Measurements from ENCODE around the gene NUP62.
A peak's percentile ranks its signal among the peaks of the same experiment; 100 is the strongest.

Gene NUP62

DNA sequence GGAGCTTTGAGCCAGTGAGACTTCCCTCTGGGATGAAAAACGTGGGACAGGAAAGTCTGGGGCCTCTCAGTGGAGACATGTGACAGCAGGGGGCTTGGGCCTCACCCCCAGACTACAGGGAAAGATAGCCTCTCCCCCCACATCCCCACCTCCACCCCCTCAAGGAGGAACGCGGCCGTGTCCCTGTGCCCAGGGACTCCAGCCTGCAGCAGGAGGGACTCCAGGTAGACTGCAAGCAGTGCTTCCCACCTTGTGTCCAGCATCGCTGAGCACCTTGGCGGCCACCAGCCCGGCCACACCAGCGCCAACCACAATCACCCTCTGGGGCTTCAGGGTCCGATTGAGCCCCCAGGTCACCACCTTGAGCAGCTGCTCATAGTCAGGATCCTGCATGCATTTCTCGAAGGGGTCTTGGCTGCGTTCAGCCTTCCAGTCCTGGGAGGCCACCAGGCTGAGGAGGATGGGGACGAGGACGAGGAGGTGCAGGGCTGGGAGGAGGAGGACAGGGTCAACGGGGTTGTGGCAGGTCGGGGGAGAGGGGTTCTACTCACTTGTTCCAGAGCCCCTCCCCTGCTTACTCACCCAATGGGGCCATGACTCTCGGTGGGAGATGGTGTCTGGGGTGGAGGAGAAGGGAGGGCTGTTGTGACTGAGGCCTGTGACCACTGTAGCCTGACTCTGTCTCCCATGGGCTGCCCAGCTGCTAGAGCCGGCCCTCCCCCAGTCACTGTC lies 33.6 kb downstream of the NUP62 start:
- DNase-seq, result no peak

DNA sequence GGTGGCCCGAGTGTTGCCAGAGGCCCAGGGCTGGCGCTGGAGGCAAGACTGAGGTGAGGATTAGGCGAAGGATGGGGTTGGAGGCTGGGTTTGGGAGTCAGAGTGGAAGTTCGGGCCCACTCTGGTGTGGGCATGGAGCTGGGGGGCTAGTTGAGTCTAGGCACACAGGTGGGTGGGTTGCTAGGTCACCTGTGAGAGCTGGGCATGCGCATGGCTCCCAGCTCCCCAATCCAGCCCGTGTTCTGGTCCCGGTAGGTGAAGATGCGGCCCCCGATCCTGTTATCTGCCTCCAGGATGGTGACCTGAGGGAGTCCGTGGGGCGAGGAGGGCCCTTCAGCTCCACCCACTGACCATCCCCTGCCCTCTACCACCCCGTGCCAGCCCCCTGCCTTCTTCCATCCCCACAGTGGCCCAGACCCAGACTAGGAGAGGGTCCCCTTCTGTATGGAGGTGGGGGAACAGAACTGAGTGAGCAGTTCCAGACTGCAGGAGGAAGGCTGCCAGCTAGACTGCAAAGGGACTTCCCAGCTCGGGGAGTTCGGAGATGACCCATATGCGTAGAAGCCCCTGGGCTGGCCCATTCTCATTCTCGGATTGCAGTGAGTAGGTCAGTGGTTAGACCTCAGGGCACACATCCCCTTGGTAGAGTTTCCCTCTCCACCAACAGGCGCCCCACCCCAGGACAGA lies 34.3 kb downstream of the NUP62 start:
- no peak for DNase-seq

DNA sequence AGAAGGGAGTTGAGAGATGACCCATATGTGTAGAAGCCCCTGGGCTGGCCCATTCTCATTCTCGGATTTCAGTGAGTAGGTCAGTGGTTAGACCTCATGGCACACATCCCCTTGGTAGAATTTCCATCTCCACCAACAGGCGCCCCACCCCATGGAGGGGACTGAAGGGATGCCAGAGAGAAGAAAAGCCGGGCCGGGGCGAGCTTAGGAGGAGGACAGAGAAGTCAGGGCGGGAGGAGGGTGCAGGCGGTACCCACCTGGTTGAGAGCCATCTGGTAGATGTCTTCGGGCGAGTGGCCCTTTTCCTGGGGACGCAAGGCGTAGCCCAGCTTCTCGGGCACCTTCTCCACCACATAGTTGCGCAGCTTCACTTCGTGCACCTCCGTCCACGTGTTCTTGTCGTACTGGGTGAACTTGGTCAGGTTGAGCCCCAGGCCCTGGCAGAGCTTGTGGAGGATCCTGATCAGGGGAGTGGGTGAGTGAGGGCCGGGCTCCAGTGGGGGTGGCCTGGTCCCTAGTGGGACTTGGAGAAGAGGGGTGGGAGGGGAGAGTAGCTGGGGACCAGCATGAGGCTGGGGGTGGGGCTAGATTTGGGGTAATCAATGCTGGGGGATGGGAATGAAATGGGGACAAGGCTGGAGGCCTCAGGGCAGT lies 35.2 kb downstream of the NUP62 start:
- DNase-seq, result no peak

DNA sequence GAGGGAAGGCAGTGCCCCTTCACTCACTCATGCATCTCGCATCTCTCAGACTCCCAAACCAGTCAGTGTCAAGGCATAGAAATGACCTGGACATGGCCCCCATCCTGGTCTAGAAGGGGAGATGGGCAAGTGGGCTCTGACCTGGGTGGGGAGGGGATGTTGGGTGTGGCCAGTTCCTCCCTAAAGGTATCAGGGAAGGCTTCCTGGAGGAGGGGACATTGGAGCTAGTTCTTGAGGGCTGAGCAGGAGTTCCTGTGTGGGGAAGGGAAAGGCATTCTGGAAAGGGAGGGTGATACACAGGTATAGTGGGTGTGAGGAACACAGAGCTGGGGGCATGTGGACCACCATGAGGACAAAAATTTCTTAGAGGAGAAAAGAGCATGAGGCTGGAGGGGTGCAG lies 36.6 kb downstream of the NUP62 start:
- DNase-seq, result no peak

DNA sequence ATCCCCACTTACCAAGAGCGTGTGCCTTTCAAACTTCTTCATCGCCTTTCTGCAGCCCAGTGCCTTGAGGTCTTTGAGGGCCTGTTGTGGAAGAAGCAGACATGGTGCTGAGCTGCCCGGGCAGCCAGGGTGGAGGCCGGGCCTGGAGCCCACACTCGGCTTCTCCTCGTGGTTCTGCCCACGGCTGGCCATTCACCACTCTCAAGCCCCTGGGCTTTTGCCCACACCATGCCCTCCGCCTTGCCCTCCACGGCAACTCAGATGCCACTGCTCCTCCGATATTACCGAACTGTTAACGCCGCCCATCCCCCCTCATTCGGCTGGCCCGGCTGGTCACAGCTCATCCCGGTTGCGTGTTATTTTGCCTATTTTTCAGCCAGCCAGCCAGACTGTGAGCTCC lies 37.9 kb downstream of the NUP62 start:
- no peak for DNase-seq

DNA sequence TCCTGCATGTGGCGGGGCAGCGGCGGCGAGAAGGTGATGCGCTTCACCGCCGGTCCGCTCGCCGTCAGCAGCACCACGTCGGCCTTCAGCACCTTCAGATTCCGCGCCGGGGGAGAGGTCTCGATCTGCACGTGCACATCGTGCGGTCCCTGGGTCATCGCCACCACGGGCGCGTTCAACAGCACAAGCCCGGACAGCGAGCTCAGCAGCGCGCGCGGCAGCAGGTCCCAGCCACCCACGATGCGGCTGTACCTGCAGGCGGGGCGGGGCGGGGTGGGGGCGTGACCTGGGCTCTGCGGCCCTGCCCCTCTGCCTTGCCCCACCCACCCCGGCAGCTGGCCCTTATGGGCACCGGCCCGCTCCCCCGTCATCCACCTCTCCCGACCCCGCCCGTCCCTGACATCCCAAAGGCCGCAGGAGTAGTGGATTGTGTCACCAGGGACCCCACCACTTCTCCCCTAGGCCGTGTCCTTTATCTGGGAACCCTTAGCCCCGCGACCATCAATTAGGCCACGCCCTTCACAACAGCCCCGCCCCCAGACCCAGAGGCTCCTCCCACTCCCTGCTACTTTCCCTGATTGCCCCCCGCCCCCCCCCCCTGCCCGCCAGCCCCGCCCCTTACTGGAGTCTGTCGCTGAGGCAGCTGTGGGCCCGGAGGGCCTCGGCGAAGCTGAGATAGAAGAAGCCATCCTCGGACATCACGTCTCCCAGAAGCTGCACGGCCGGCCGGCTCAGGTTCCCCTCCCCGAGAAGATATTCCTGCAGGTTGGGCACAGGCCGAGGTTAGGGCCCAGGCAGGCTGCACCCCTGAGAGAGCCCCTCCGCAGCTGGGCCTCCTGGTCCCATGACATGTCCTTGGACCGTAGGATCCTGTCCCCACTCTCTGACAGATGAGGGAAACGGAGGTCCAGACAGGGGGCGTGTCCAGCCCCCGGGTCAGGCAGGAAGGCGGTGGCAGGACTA lies 38.7 kb downstream of the NUP62 start:
- peak; percentile 32 for DNase-seq

DNA sequence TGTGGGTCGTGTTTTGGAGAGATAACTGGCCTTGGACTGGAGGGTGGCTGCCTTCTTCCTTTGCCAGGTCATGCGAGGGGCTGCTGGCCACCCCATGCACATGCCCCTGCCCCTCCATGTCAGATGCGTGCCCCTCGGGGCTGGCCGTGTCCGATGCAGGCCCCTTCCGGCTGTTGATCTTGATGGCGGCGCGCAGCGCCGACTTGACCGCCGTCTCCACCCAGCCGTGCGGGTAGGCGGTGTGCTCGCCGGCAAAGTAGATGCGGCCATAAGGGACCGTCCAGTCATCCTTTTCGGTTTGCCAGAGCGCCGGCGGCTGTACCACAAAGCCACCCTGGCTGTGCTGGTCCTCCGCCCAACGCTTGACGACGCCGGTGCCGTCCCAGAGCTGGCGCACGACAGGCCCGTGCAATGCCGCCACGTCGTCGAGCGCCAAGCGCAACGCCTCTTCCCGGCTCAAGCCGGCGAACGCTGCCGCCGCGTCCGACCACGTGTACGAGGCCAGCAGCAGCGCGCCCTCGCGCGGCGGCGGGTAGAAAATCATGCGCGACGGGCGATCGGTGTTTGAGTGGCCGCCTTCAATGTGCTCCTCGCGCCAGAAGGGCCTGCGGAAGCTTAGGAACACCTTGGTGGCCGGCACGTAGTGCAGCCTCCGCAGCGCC lies 39.5 kb downstream of the NUP62 start:
- DNase-seq, result no peak

DNA sequence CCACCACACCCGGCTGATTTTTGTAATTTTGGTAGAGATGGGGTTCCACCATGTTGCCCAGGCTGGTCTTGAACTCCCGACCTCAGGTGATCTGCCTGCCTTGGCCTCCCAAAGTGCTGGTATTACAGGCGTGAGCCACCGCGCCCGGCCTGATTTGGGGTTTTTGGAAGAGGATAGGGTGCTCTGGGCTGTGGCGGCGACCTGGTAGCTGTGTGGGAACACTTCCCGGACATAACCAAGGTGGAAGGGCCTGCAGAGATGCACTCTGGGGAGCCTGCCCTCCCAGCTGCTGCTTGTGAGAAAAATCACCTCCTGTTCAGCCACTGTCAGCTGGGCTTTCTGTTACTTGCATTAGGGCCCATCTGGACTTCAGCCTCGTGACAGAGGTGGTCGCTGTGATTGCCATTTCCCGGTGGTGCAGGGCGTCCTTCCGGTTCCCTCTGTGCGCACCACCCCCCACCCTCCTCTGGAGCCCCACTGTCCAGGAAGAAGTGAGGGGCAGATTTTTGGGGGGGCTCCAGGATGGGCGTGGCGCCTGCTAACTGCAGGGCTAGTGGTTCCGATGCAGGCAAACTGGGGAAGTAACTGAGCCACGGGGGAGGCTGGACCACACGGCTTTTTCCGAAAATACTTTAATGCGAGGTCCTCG lies 40.1 kb downstream of the NUP62 start:
- no peak for DNase-seq

DNA sequence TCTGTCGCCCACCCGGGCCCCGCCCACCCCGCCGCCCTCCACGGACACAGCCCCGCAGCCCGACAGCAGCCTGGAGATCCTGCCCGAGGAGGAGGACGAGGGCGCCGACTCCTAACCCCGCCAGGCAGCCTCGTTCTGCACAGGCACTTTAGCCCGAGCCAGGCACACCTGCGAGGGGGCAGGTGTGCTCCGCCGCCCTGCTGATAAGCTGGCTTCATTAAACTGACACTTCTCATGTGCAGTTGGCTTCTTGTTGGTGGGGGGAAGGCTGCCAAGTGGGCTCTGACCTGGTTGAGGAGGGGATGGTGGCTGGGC lies 40.8 kb downstream of the NUP62 start:
- peak; percentile 83 for DNase-seq

DNA sequence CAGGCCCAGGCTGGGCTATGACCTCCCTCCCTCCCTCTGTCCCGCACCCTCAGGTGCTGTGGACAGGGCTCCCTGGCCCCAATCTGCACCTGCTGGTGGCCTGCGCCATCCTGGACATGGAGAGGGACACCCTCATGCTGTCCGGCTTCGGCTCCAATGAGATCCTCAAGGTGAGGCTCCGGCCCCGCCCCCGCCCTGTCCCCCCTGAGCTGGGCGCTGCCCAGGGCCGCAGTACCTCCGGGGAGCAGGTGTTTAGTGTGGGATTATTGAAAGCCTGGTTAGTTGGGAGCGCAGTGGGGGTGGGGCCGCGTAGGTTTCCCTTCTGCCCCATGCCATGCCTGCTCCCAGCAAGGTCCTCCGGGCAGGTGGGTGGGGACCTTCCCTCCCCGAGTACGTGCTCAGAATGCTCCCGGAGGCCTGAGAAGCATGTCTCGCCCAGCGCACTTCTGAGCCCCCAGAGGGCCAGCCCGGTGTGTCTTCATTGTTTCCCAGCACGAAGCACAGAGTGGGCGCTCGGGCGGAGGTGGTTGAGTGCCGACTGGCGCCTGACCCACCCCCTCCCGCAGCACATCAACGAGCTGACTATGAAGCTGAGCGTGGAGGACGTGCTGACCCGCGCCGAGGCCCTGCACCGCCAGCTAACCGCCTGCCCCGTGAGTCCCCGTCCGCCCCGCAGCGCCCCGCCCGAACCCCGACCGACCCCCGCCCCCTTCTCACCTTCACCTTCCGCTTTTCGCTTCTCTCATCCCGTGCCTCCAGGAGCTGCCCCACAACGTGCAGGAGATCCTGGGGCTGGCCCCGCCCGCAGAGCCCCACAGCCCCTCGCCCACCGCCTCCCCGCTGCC lies 41.4 kb downstream of the NUP62 start:
- peak; percentile 56 for DNase-seq

DNA sequence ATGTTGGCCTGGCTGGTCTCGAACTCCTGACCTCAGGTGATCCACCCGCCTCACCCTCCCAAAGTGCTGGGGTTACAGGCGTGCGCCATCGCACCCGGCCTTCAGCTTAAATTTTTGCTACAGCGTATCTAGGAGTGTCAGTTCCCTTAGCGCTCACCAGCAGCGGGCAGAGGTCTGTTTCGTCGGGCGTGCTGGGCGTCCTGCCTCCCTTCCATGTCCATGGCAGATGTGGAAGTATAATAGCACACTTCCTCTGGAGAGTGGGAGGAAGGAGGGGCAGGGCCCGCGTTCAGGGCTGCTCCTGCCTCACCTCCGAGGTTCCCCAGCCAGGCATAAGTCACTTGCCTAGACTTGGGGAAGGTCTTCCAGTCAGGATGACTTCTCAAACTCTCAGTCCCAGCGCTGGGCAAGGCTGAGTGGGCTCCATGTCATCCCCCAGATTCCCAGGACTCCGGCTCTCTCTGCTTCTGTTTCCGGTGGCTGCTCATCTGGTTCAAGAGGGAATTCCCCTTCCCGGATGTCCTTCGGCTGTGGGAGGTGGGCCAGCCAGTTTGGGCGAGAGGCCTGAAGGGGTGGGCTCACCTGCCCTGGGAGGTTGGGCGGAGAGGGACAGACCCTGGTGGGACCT lies 42.2 kb downstream of the NUP62 start:
- no peak for DNase-seq

DNA sequence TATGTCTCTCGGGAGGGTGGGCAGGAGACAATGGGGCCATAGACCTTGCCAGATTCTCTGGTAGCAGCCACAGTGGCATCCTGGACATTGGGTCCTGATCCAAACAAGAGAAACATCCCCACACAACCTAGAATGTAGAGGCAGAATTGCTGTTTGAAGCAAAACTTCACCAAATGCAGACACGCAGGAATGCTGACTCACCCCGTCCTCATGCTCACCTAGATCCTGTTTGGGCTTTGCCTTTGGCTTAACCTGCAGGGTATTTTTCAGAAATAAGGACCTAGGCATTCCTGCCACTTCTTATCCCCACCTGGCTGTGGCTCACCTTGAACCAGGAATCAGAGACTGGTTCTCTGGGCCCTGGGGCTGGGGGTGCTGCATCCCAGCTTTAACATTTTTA lies 44.5 kb downstream of the NUP62 start:
- no peak for DNase-seq

DNA sequence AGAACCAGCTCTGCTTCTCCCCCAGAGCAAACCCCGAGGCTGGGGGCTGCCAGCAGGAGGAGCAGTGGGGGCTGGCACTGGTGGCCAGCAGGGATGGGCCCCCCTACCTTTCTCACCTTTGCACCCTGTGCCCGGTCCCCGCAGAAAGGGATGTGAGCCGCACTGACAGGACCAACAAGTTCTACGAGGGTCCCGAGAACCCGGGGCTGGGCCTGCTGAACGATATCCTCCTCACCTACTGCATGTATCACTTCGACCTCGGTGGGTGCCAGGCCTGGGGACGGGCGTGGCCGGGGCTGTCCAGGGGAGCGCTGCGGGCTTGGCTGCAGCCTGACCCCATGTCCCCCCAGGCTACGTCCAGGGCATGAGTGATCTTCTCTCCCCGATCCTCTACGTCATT lies 45.2 kb downstream of the NUP62 start:
- DNase-seq, result no peak

DNA sequence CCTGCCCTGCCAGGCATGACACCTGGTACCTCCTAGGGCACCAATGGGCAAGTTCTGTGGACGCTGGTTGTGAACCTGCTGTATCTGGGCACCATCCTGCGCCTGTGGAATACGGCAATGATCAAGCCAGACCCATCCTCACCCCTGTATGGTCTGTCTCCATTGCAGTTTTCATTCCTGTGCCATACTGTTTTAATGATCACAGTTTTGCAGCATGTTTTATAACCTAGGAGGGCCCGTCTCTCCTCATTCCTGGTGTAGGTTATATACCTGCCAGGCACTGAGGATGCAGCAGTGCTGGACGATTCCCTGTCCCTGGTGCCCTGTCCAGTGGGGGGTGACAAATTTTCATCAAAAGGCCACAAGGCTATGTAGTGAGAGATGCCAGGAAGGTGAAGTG lies 46.2 kb downstream of the NUP62 start:
- no peak for DNase-seq

DNA sequence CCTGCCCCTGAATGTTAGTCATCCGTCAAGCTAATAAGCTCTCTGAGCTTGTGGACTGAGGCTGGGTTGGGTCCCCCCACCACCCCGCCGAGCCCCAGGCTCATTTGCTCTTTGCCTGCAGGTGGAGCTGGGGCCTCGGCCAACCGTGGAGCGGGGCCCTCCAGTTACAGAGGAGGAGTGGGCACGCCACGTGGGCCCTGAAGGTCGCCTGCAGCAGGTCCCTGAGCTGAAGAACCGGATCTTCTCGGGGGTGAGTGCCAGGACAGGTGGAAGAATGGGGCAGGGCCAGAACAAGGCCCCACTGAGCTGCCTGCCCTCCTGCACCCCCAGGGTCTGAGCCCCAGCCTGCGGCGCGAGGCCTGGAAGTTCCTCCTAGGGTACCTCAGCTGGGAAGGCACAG lies 46.7 kb downstream of the NUP62 start:
- DNase-seq, result no peak

DNA sequence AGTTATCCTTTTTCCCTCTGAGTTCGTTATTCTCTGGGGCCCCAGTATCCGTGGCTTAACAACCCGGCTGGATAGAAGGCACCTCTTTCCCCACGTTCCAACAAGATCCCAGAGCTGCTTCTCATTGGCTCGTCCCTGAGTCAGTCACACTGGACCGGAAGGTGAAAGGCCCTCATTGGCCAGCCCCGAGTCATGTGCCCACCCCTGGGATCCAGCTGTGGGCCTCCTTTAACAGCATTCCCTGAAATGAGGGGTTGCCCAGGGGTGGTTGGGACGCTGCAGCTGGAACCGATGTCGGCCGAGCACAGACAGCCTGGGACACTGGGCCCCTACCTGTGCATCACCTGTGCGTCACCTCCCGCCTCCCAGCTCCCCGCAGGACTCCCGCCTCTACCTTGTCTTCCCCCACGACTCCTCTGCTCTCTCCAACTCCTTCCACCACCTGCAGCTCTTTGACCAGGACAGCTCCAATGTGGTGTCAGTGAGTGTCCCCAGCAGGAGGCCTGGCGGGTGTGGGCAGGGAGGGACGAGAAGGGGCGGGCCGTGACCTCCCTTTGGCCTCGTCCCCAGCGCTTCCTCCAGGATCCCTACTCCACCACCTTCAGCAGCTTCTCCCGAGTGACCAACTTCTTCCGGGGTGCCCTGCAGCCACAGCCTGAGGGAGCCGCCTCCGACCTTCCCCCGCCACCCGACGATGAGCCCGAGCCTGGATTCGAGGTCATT lies 47.5 kb downstream of the NUP62 start:
- DNase-seq, result no peak

DNA sequence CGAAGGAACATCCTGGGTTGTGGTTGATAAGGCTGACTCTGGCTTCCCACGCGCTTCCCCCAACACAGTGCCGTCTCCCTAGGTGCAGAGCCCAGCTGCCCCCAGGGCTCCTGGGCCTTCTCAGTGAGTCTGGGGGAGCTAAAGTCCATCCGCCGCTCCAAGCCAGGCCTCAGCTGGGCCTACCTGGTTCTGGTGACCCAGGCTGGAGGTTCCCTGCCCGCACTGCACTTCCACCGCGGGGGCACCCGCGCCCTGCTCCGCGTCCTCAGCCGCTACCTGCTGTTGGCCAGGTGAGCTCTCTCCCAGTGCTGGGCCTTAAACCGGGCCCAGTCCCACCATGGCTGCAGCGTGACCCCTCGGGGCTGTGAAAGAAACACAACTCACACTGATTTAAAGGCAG lies 48.1 kb downstream of the NUP62 start:
- no peak for DNase-seq

DNA sequence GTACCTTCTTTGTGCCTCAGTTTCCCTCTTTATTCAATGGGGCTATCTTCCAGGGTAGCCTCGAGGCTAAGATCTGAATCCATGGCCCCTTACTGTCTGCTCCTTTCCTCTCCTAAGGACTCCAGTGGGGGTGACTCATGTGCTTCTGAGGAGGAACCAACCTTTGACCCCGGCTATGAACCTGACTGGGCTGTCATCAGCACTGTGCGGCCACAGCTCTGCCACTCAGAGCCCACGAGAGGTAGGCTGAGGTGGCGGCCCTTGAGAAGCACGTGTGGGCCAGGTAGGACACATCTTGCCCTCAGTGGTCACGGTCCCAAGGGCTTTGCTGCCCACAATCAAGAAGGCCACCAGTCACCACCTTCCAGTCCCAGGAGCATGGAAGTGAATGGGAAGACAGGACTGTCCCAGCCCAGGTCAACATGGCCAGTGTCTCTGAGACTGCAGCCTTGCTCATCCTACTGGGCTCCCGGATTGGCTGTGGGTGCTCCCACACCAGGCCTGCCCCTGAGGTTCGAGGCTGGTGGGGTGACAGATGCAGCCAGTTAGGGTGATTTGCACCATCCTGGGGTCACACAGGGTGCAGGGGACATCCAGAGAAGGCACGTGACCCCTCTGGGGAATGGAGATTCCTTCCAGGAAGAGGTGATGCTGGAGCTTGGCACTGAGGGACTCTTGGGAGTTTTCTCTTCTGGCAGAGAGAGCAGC lies 49.0 kb downstream of the NUP62 start:
- DNase-seq, result no peak

DNA sequence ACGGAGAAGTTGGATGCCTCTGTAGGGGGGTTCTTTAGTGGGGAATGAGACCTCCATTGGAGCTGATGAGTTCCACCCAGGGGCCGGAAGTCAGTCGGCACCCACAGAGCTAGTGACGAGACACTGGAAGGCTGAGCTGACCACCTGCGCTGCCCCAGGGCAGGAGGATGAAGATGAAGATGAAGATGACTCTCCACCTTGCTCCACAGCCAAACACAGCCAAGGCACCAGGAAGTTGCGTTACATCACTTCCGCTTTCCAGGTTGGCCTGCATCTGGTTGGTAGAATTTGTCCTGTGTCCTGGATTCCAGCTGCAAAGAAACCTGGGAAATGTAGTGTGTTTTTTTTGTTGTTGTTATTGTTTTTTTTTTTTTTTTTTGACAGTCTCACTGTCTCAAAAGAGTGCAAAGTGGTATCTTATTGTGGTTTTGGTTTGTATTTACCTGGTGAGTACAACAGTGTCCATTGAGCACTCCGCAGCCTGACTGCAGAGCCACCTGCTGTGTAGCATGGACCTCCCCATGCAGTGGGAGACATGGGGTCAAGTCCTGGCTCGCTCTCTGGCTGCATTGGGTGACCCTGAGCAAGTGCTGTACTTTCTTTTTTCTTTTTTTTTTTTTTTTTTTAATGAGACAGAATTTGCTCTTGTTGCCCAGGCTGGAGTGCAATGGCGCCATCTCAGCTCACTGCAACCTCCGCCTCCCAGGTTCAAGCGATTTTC lies 49.9 kb downstream of the NUP62 start:
- DNase-seq, result no peak
